MM.1S (cell line): ENCODE data around the gene OSER1.

Experiments
- DNase-seq: peaks from one replicate; pipeline ENCODE4 v3.0.0-alpha.2; 2015
- H2AFZ ChIP-seq: fragments of 300-600 bp; sonication (generic); 2 replicates; pipeline ENCODE4 v1.6.0; 2016; ENCODE audit warnings: antibody characterized with exemption, low read length
- H3F3A ChIP-seq: fragments of 300-600 bp; sonication (generic); 2 replicates; pipeline ENCODE4 v1.6.1; 2016; ENCODE audit warnings: mild to moderate bottlenecking, antibody characterized with exemption, low read length, moderate library complexity, mixed read lengths; ENCODE audit not compliant: insufficient read depth
- H3K27ac ChIP-seq: fragments of 300-600 bp; sonication (generic); 2 replicates; pipeline ENCODE4 v1.5.1; 2016; ENCODE audit warnings: mild to moderate bottlenecking, low read length
- H3K27me3 ChIP-seq: fragments of 300-600 bp; sonication (generic); replicated peaks from 2 replicates; pipeline ENCODE4 v1.6.0; 2016; ENCODE audit warnings: low read length; ENCODE audit not compliant: insufficient read depth
- H3K36me3 ChIP-seq: fragments of 300-600 bp; sonication (generic); replicated peaks from 2 replicates; pipeline ENCODE4 v1.6.1; 2016; ENCODE audit warnings: mild to moderate bottlenecking, low read length, mixed read lengths; ENCODE audit not compliant: insufficient read depth
- H3K4me1 ChIP-seq: fragments of 300-600 bp; sonication (generic); 2 replicates; pipeline ENCODE4 v1.6.1; 2016; ENCODE audit warnings: low read length, mixed read lengths
- H3K4me2 ChIP-seq: fragments of 300-600 bp; sonication (generic); 2 replicates; pipeline ENCODE4 v1.6.0; 2016; ENCODE audit warnings: low read depth, low read length
- H3K4me3 ChIP-seq: fragments of 300-600 bp; sonication (generic); 2 replicates; pipeline ENCODE4 v1.5.1; 2016; ENCODE audit warnings: low read length, mixed read lengths
- H3K79me2 ChIP-seq: fragments of 300-600 bp; sonication (generic); 2 replicates; pipeline ENCODE4 v1.6.1; 2016; ENCODE audit warnings: mixed run types, low read length, mixed read lengths
- H3K9ac ChIP-seq: fragments of 300-600 bp; sonication (generic); 2 replicates; pipeline ENCODE4 v1.6.1; 2016; ENCODE audit warnings: low read length, mixed read lengths
- H3K9me2 ChIP-seq: fragments of 300-600 bp; sonication (generic); replicated peaks from 2 replicates; pipeline ENCODE4 v1.6.1; 2016; ENCODE audit warnings: mild to moderate bottlenecking, low read length, mixed read lengths; ENCODE audit not compliant: insufficient read depth
- H3K9me3 ChIP-seq: fragments of 300-600 bp; sonication (generic); replicated peaks from 2 replicates; pipeline ENCODE4 v1.6.1; 2016; ENCODE audit warnings: mild to moderate bottlenecking, low read length, mixed read lengths; ENCODE audit not compliant: insufficient read depth
- H4K20me1 ChIP-seq: fragments of 300-600 bp; sonication (generic); 2 replicates; pipeline ENCODE4 v1.6.1; 2016; ENCODE audit warnings: mild to moderate bottlenecking, low read length, moderate library complexity, mixed read lengths; ENCODE audit not compliant: insufficient read depth
- EZH2 ChIP-seq: fragments of 300-600 bp; sonication (generic); optimal IDR thresholded peaks from 2 replicates; pipeline ENCODE3; 2017; ENCODE audit warnings: low read depth, mild to moderate bottlenecking, antibody characterized with exemption, low read length, mixed read lengths
- EZH2phosphoT487 ChIP-seq: fragments of 300-600 bp; sonication (generic); IDR thresholded peaks from 2 replicates; pipeline ENCODE4 v1.6.1; 2018; ENCODE audit warnings: antibody characterized with exemption, low read length
- TF ChIP-seq, protein P1 (sequence below): fragments of 300-600 bp; sonication (generic); IDR thresholded peaks from 2 replicates; pipeline ENCODE4 v1.5.1; 2016; ENCODE audit warnings: antibody characterized with exemption, low read length, mixed read lengths

OSER1 gene

DNA sequence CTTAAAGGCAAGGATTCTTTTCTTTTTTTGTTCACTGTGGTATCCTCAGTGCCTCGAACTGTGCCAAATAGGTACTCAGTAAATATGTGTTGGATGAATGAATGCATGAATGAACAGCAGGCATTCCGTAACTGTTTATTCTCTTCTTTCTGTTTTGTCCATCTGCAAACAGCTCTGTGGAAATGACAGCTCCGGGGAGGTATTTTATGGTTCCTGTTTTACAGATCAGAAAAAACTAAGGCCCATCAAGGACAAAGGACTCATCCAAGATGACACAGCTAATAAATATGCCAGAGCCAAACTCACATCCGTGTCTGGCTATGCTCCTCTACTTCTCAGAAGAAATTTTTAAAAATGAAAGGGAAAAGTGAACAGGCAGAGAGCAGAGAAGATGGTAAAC is 44.6 kb downstream of the OSER1 start:
- TF ChIP-seq EZH2phosphoT487, result no peak
- TF ChIP-seq, protein P1, sequence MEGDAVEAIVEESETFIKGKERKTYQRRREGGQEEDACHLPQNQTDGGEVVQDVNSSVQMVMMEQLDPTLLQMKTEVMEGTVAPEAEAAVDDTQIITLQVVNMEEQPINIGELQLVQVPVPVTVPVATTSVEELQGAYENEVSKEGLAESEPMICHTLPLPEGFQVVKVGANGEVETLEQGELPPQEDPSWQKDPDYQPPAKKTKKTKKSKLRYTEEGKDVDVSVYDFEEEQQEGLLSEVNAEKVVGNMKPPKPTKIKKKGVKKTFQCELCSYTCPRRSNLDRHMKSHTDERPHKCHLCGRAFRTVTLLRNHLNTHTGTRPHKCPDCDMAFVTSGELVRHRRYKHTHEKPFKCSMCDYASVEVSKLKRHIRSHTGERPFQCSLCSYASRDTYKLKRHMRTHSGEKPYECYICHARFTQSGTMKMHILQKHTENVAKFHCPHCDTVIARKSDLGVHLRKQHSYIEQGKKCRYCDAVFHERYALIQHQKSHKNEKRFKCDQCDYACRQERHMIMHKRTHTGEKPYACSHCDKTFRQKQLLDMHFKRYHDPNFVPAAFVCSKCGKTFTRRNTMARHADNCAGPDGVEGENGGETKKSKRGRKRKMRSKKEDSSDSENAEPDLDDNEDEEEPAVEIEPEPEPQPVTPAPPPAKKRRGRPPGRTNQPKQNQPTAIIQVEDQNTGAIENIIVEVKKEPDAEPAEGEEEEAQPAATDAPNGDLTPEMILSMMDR, result no peak
- TF ChIP-seq EZH2, result no peak
- H3K27ac ChIP-seq, result no peak overlapping the region
- no peaks in the 10 kb centered on the region for H3K36me3 ChIP-seq
- no peak overlapping the region for H2AFZ ChIP-seq
- H3K9me3 ChIP-seq, result no peaks in the 10 kb centered on the region
- H3K4me2 ChIP-seq, result no peak overlapping the region
- no peaks in the 10 kb centered on the region for H3F3A ChIP-seq
- H3K79me2 ChIP-seq, result no peaks in the 10 kb centered on the region
- H3K9me2 ChIP-seq, result no peaks in the 10 kb centered on the region
- no peak overlapping the region for H3K9ac ChIP-seq
- H3K27me3 ChIP-seq, result no peaks in the 10 kb centered on the region
- H3K4me3 ChIP-seq, result no peak overlapping the region
- no peak for DNase-seq
- H4K20me1 ChIP-seq, result no peaks in the 10 kb centered on the region
- no peaks in the 10 kb centered on the region for H3K4me1 ChIP-seq

DNA sequence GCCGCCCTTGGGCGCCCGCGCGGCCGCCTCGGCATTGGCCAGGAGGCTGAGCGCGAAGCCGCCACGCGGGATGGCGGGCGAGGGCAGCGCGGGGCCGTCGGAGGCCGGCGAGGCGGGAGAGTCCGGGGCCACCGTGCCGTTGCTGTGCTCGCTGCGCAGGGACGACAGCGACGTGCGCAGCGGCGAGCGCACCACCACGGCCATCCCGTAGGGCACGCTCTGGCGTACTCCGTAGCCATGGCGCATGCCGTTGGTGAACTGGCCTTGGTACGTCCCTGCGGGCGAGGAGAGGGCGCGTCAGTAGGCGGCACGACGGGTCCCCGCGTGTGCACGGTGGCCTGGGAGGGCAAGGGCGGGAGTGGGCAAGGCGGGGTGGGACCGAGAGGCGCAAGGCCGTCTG is 50.4 kb downstream of the OSER1 start:
- H3K4me2 ChIP-seq, result no peak overlapping the region
- H3F3A ChIP-seq, result no peaks in the 10 kb centered on the region
- H2AFZ ChIP-seq, result no peak overlapping the region
- H3K27ac ChIP-seq, result no peak overlapping the region
- no peak for DNase-seq
- H3K9ac ChIP-seq, result no peak overlapping the region
- TF ChIP-seq EZH2 (no peak), EZH2phosphoT487 (no peak)
- TF ChIP-seq, protein P1, result no peak
- H3K36me3 ChIP-seq, result no peaks in the 10 kb centered on the region
- H3K9me2 ChIP-seq, result no peaks in the 10 kb centered on the region
- no peaks in the 10 kb centered on the region for H3K9me3 ChIP-seq
- H4K20me1 ChIP-seq, result no peaks in the 10 kb centered on the region
- no peaks in the 10 kb centered on the region for H3K79me2 ChIP-seq
- H3K27me3 ChIP-seq, result peaks cover 7% of the 10 kb centered on the region; the same call in 1 of the 2 replicates
- no peaks in the 10 kb centered on the region for H3K4me1 ChIP-seq
- no peak overlapping the region for H3K4me3 ChIP-seq

GRCh38 chr20:44159711-44160110 is 50.9 kb downstream of the OSER1 start:
- peaks cover 7% of the 10 kb centered on the region; the same call in 1 of the 2 replicates for H3K27me3 ChIP-seq

More at GRCh38 chr20:44159711-44160110, 50.9 kb downstream of the OSER1 start:
- Histone ChIP-seq H3K9me2 (no peaks in the 10 kb centered on the region), H3K36me3 (no peaks in the 10 kb centered on the region), H3K9me3 (no peaks in the 10 kb centered on the region), H3F3A (no peaks in the 10 kb centered on the region), H3K27ac (no peak overlapping the region), H3K4me2 (no peak overlapping the region), H4K20me1 (no peaks in the 10 kb centered on the region), H3K79me2 (no peaks in the 10 kb centered on the region), H3K4me1 (no peaks in the 10 kb centered on the region), H3K9ac (no peak overlapping the region), H3K4me3 (no peak overlapping the region), H2AFZ (no peak overlapping the region)
- no peak for DNase-seq
- no peak for TF ChIP-seq EZH2phosphoT487
- TF ChIP-seq, protein P1, result no peak
- TF ChIP-seq EZH2, result no peak
